GM12878 (cell line): ENCODE results near the gene C17orf50.

Experiments
- FOS ChIP-seq: IDR thresholded peaks from 3 replicates; pipeline ENCODE4 v1.6.1; 2011; ENCODE audit warnings: borderline replicate concordance; ENCODE audit not compliant: insufficient read length; ENCODE audit errors: extremely low read depth
- HCFC1 ChIP-seq: fragments of 150-350 bp; IDR thresholded peaks from 2 replicates; pipeline ENCODE4 v1.6.1; 2014; ENCODE audit warnings: low read length
- KAT2A ChIP-seq: conservative IDR thresholded peaks from 2 replicates; pipeline ENCODE4 v1.6.1; 2011; ENCODE audit warnings: low read depth, low read length; ENCODE audit not compliant: control insufficient read depth
- MEF2A ChIP-seq: IDR thresholded peaks from 2 replicates; pipeline ENCODE4 v1.6.1; 2011; ENCODE audit warnings: low read depth, mild to moderate bottlenecking, low read length, moderate library complexity; ENCODE audit not compliant: insufficient read depth
- MXI1 ChIP-seq: fragments of 150-350 bp; IDR thresholded peaks from 2 replicates; pipeline ENCODE4 v1.6.1; 2011; ENCODE audit warnings: low read depth, mild to moderate bottlenecking, inconsistent platforms, low read length, improper control_type of control experiment
- NRF1 ChIP-seq: conservative IDR thresholded peaks from 2 replicates; pipeline ENCODE4 v1.6.1; 2011; ENCODE audit warnings: mild to moderate bottlenecking, low read depth, low read length, improper control_type of control experiment
- PML ChIP-seq: IDR thresholded peaks from 2 replicates; pipeline ENCODE4 v1.6.1; 2012; ENCODE audit warnings: low read length, inconsistent platforms
- POLR2A ChIP-seq: IDR thresholded peaks from 2 replicates; pipeline ENCODE4 v1.6.1; 2011; ENCODE audit warnings: low read depth, mild to moderate bottlenecking, low read length
- RCOR1 ChIP-seq: conservative IDR thresholded peaks from 2 replicates; pipeline ENCODE4 v1.6.1; 2012; ENCODE audit warnings: low read depth, low read length, improper control_type of control experiment
- STAT3 ChIP-seq: IDR thresholded peaks from 2 replicates; pipeline ENCODE4 v1.6.1; 2011; ENCODE audit warnings: low read depth, low read length, improper control_type of control experiment
- TF ChIP-seq, protein P1 (sequence below): IDR thresholded peaks from 2 replicates; pipeline ENCODE4 v1.6.1; 2012; ENCODE audit warnings: low read depth, low read length, improper control_type of control experiment
- TF ChIP-seq, protein P2 (sequence below): fragments of 450-650 bp; IDR thresholded peaks from 2 replicates; pipeline ENCODE4 v1.6.1; 2017; ENCODE audit warnings: low read depth, mild to moderate bottlenecking, moderate library complexity

DNA sequence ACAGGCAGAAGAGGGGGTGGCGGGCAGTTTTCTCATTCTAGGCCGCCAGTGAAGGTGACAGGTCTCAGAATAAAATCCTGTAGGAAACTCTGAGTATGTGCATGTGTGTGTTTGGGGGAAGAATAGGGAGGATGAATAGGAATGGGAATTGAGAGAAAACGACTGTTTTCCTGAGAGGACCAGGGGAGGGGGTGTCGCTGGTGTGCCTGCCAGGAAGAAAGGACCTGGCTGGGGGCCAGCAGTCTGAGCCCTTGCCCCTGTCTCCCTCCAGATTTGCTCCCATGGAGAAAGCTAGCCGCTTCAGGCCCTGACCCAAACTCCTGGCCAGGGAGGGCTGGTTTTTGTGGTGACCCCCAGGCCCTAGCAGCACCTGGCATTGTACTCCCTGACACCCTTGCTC is 14.4 kb downstream of the C17orf50 start:
- no peak for TF ChIP-seq PML
- no peak for TF ChIP-seq POLR2A
- TF ChIP-seq MEF2A: no peak
- TF ChIP-seq, protein P1, sequence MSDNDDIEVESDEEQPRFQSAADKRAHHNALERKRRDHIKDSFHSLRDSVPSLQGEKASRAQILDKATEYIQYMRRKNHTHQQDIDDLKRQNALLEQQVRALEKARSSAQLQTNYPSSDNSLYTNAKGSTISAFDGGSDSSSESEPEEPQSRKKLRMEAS: no peak
- no peak for TF ChIP-seq STAT3
- TF ChIP-seq NRF1: no peak
- TF ChIP-seq, protein P2, sequence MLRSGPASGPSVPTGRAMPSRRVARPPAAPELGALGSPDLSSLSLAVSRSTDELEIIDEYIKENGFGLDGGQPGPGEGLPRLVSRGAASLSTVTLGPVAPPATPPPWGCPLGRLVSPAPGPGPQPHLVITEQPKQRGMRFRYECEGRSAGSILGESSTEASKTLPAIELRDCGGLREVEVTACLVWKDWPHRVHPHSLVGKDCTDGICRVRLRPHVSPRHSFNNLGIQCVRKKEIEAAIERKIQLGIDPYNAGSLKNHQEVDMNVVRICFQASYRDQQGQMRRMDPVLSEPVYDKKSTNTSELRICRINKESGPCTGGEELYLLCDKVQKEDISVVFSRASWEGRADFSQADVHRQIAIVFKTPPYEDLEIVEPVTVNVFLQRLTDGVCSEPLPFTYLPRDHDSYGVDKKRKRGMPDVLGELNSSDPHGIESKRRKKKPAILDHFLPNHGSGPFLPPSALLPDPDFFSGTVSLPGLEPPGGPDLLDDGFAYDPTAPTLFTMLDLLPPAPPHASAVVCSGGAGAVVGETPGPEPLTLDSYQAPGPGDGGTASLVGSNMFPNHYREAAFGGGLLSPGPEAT: no peak
- TF ChIP-seq HCFC1: no peak
- TF ChIP-seq KAT2A: no peak
- TF ChIP-seq RCOR1: no peak
- no peak for TF ChIP-seq MXI1
- no peak for TF ChIP-seq FOS
